Measurements from ENCODE around the gene ST7. TPM values are rescaled to one million over a fixed set of nuclear protein-coding genes. Genes with fewer than 3 reads are reported as not detected.

ST7 gene
- total and polyA plus RNA-seq, 2 of the 13 experiments (the other 11 are each of a cell fraction or from before 2014, with no cell fraction given), result 17.3 to 23.5 TPM

GRCh38 chr7:117124591-117125220 is 171.4 kb downstream of the ST7 start (continued):
- TF ChIP-seq ZNF280B (CRISPR knock-in tag; IDR thresholded peaks at IDR 0.05; ENCODE audit: borderline replicate concordance) (no peak), KLF13 (CRISPR knock-in tag; IDR thresholded peaks at IDR 0.05) (no peak), HMG20B (CRISPR knock-in tag; conservative IDR thresholded peaks at IDR 0.05) (0 out of 2 replicates have a peak, but pooled peaks have one; percentile 51), RORA (CRISPR knock-in tag; IDR thresholded peaks at IDR 0.05) (no peak), NAIF1 (CRISPR knock-in tag; IDR thresholded peaks at IDR 0.05; ENCODE audit: borderline replicate concordance) (no peak), ZNF564 (CRISPR knock-in tag; IDR thresholded peaks at IDR 0.05) (no peak), BATF2 (CRISPR knock-in tag; IDR thresholded peaks at IDR 0.05) (no peak), ZFP36L1 (CRISPR knock-in tag; IDR thresholded peaks at IDR 0.05) (peak; percentile 51; the same call in 1 of the 2 replicates), SAFB2 (CRISPR knock-in tag; IDR thresholded peaks at IDR 0.05; ENCODE audit: borderline replicate concordance, low read depth) (no peak), IRF2 (CRISPR knock-in tag; IDR thresholded peaks at IDR 0.05) (no peak), ZBTB1 (CRISPR knock-in tag; IDR thresholded peaks at IDR 0.05; ENCODE audit: borderline replicate concordance) (no peak), REL (CRISPR knock-in tag; conservative IDR thresholded peaks at IDR 0.05) (no peak), MXI1 (IDR thresholded peaks at IDR 0.05; ENCODE audit: borderline replicate concordance, low read depth, low read length) (0 out of 3 replicates have a peak, but pooled peaks have one; percentile 9), KDM6A (CRISPR knock-in tag; IDR thresholded peaks at IDR 0.05; ENCODE audit: low read depth) (no peak), FUBP1 (CRISPR knock-in tag; IDR thresholded peaks at IDR 0.05; ENCODE audit: borderline replicate concordance) (no peak), PITX1 (CRISPR knock-in tag; IDR thresholded peaks at IDR 0.05) (peak; percentile 50; the same call in 1 of the 2 replicates), ZNF318 (CRISPR knock-in tag; IDR thresholded peaks at IDR 0.05) (no peak)
